Measurements from ENCODE around the gene HSD17B4. TPM values are rescaled to one million over a fixed set of nuclear protein-coding genes. Genes with fewer than 3 reads are reported as not detected.

Gene HSD17B4, protein sequence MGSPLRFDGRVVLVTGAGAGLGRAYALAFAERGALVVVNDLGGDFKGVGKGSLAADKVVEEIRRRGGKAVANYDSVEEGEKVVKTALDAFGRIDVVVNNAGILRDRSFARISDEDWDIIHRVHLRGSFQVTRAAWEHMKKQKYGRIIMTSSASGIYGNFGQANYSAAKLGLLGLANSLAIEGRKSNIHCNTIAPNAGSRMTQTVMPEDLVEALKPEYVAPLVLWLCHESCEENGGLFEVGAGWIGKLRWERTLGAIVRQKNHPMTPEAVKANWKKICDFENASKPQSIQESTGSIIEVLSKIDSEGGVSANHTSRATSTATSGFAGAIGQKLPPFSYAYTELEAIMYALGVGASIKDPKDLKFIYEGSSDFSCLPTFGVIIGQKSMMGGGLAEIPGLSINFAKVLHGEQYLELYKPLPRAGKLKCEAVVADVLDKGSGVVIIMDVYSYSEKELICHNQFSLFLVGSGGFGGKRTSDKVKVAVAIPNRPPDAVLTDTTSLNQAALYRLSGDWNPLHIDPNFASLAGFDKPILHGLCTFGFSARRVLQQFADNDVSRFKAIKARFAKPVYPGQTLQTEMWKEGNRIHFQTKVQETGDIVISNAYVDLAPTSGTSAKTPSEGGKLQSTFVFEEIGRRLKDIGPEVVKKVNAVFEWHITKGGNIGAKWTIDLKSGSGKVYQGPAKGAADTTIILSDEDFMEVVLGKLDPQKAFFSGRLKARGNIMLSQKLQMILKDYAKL
- 210 and 284 TPM in 2 replicates for total RNA-seq (ENCODE audit: low replicate concordance)

GRCh38 chr5:119452373-119453039 is at the start of gene HSD17B4:
Gene HSD17B4 (plus strand): TSS chr5:119452497. CDS start chr5:119452576, 79 bp downstream.

Other genes starting within 250 kb of the HSD17B4 start
- gene TNFAIP8, start 96.5 kb upstream of the HSD17B4 start, total RNA-seq (ENCODE audit: low replicate concordance): 18.9 and 20.7 TPM in 2 replicates
- not detected in 2 replicates for gene FAM170A, start 177.1 kb downstream of the HSD17B4 start, total RNA-seq (ENCODE audit: low replicate concordance)

Data from smooth muscle cell of the coronary artery (primary cell).